Measurements from ENCODE around the gene GRID1. TPM values are rescaled to one million over a fixed set of nuclear protein-coding genes. Genes with fewer than 3 reads are reported as not detected.

GRID1 gene
- polyA plus RNA-seq, 1 experiment = 0.49 TPM

- Histone ChIP-seq H3K36me3 (ENCODE audit: control insufficient read depth, insufficient read depth, low read length) (no peaks in the 10 kb centered on the region), H3K27me3 (ENCODE audit: control insufficient read depth, insufficient read depth, low read length) (no peaks in the 10 kb centered on the region), H3K4me3 (ENCODE audit: low read depth, low read length) (no peak overlapping the region)
- DNase-seq (ENCODE audit: low read depth) = no peak
- ChIA-PET POLR2A (no interaction called here), CTCF (interaction anchor here (1.1 kb wide), 1 partner anchor 10 kb away, joined by 3 read pairs; no protein-coding TSS in a partner anchor)
- no peak for TF ChIP-seq CTCF (IDR thresholded peaks at IDR 0.05; ENCODE audit: insufficient read depth, low read depth, low read length)
These were observed 16.5 kb downstream of the GRID1 start for GRCh38 chr10:86349940-86350630.

GRCh38 chr10:86349474-86349873 is 17.1 kb downstream of the GRID1 start:
- ChIA-PET CTCF (interaction anchor here (0.5 to 1.4 kb wide), 3 partner anchors 11 to 1553 kb away, joined by 3 read pairs; no protein-coding TSS in a partner anchor), POLR2A (no interaction called here)
- peak; percentile 31; the same call in 1 of the 2 replicates for TF ChIP-seq CTCF (IDR thresholded peaks at IDR 0.05; ENCODE audit: insufficient read depth, low read depth, low read length)
- no peaks in the 10 kb centered on the region for H3K27me3 ChIP-seq (ENCODE audit: control insufficient read depth, insufficient read depth, low read length)
- DNase-seq (ENCODE audit: low read depth) = no peak
- H3K4me3 ChIP-seq (ENCODE audit: low read depth, low read length) = no peak overlapping the region
- no peaks in the 10 kb centered on the region for H3K36me3 ChIP-seq (ENCODE audit: control insufficient read depth, insufficient read depth, low read length)

- DNase-seq (ENCODE audit: low read depth) = no peak
- no peak overlapping the region for H3K4me3 ChIP-seq (ENCODE audit: low read depth, low read length)
- H3K27me3 ChIP-seq (ENCODE audit: control insufficient read depth, insufficient read depth, low read length) = no peaks in the 10 kb centered on the region
- peak; percentile 14; the same call in 1 of the 2 replicates for TF ChIP-seq CTCF (IDR thresholded peaks at IDR 0.05; ENCODE audit: insufficient read depth, low read depth, low read length)
- H3K36me3 ChIP-seq (ENCODE audit: control insufficient read depth, insufficient read depth, low read length) = no peaks in the 10 kb centered on the region
- POLR2A ChIA-PET = no interaction called here
- CTCF ChIA-PET = interaction anchor here (0.5 to 1.4 kb wide), 4 partner anchors 12 to 1996 kb away, joined by 3 to 4 read pairs (median 3); no protein-coding TSS in a partner anchor
These were observed 18.0 kb downstream of the GRID1 start for GRCh38 chr10:86348321-86349210.

- CTCF ChIA-PET = no interaction called here
- H3K27me3 ChIP-seq (ENCODE audit: control insufficient read depth, insufficient read depth, low read length) = no peaks in the 10 kb centered on the region
- TF ChIP-seq CTCF (IDR thresholded peaks at IDR 0.05; ENCODE audit: insufficient read depth, low read depth, low read length) = no peak
- H3K4me3 ChIP-seq (ENCODE audit: low read depth, low read length) = no peak overlapping the region
- POLR2A ChIA-PET = no interaction called here
- no peak for DNase-seq (ENCODE audit: low read depth)
- H3K36me3 ChIP-seq (ENCODE audit: control insufficient read depth, insufficient read depth, low read length) = no peaks in the 10 kb centered on the region
These were observed 18.7 kb downstream of the GRID1 start for GRCh38 chr10:86347856-86348255.
